ENCODE data around the gene VPS41. TPM values are rescaled to one million over a fixed set of nuclear protein-coding genes. Genes with fewer than 3 reads are reported as not detected.

The VPS41 gene
- total and polyA plus RNA-seq, 10 of the 15 experiments (the other 5 are each of a cell fraction or from before 2014, with no cell fraction given): 15.3 to 63.2 (median 47.0) TPM

- no peak for TF ChIP-seq POU2F2 (IDR thresholded peaks at IDR 0.05; ENCODE audit: borderline replicate concordance, low read depth, low read length)
- no peak for TF ChIP-seq KDM1A (IDR thresholded peaks at IDR 0.05; ENCODE audit: borderline replicate concordance)
- no peak for TF ChIP-seq CHD4 (IDR thresholded peaks at IDR 0.05)
- no peak for TF ChIP-seq PKNOX1 (IDR thresholded peaks at IDR 0.05)
- no peak for TF ChIP-seq KAT2A (conservative IDR thresholded peaks at IDR 0.05; ENCODE audit: control insufficient read depth, low read depth, low read length)
Observed at GRCh38 chr7:38679419-38679818, 229.6 kb downstream of the VPS41 start (continued).

GRCh38 chr7:38678698-38679054, 230.3 kb downstream of the VPS41 start:
- H3K27ac ChIP-seq (ENCODE audit: control insufficient read depth, insufficient read depth): no peak overlapping the region
- ChIA-PET POLR2A (no interaction called here), SMC1A (ENCODE audit: uncharacterized antibody, unreplicated experiment) (no interaction called here), RAD21 (ENCODE audit: unreplicated experiment) (interaction anchor here (1.2 kb wide), 1 partner anchor 19 kb away, joined by 3 read pairs; no protein-coding TSS in a partner anchor), CTCF (interaction anchor here (2.0 kb wide), 1 partner anchor 19 kb away, joined by 8 read pairs; no protein-coding TSS in a partner anchor)
- no peak for ATAC-seq
- H2AFZ ChIP-seq (ENCODE audit: control insufficient read depth, low read depth, low read length): no peak overlapping the region
- DNase-seq (ENCODE audit: low read depth, low spot score): no peak
- H3K9me3 ChIP-seq (replicated peaks; ENCODE audit: control insufficient read depth, insufficient read depth, low read length): no peaks in the 10 kb centered on the region
- H3K36me3 ChIP-seq (ENCODE audit: control insufficient read depth in 2 of 2, insufficient read depth in 2 of 2, low read length in 1 of 2): no peaks in the 10 kb centered on the region
- FAIRE-seq: no peak
- no peaks in the 10 kb centered on the region for H3K4me1 ChIP-seq (ENCODE audit: control insufficient read depth, insufficient read depth, low read length)
- intact Hi-C loops (cut with micrococcal nuclease; ENCODE audit: unreplicated experiment) (no loop called here), in situ Hi-C loops (cut with MboI) (no loop called here)
- H3K79me2 ChIP-seq (ENCODE audit: control insufficient read depth, insufficient read depth, low read length): no peaks in the 10 kb centered on the region
- H3K4me2 ChIP-seq (ENCODE audit: control insufficient read depth, insufficient read depth): no peak overlapping the region
- H3K9ac ChIP-seq (ENCODE audit: control insufficient read depth, insufficient read depth, low read length): no peak overlapping the region
- no TSS peak for BruUV-seq (replicated peaks)
- H3K4me3 ChIP-seq: no peak overlapping the region
- 0% methylated on average over 1 of the region's 1 CpG for WGBS (ENCODE audit: insufficient coverage, insufficient replicate concordance, low lambda C conversion rate, missing lambda C conversion rate)
- TF ChIP-seq MAX (IDR thresholded peaks at IDR 0.05; ENCODE audit: low read depth, low read length): no peak
- TF ChIP-seq NR2C1 (IDR thresholded peaks at IDR 0.05): no peak
- no peak for TF ChIP-seq MXI1 (IDR thresholded peaks at IDR 0.05; ENCODE audit: low read depth, low read length)
- TF ChIP-seq NFYA (IDR thresholded peaks at IDR 0.05; ENCODE audit: borderline replicate concordance, low read depth, low read length): no peak
- no peak for TF ChIP-seq HDGF (IDR thresholded peaks at IDR 0.05)
- TF ChIP-seq RFX5 (IDR thresholded peaks at IDR 0.05; ENCODE audit: low read depth, low read length): no peak
- H3K27me3 ChIP-seq (replicated peaks in 1 of 2; ENCODE audit: control insufficient read depth in 2 of 2, insufficient read depth in 2 of 2, low read length in 1 of 2): no peaks in the 10 kb centered on the region; a peak in 1 of 4 replicates
- H4K20me1 ChIP-seq (ENCODE audit: control insufficient read depth, insufficient read depth): no peaks in the 10 kb centered on the region
